ENCODE results near the gene NFYC.

NFYC gene

GRCh38 chr1:40783001-40783905 is 91.7 kb downstream of the NFYC start, which contains the start of gene KCNQ4:
TSS of gene KCNQ4 (plus strand) at chr1:40783787. CDS start at chr1:40784094, 307 bp downstream.
- DNase-seq = no peak

- no peak for DNase-seq
These were observed 92.8 kb downstream of the NFYC start for GRCh38 chr1:40784141-40784770.

- DNase-seq = no peak
These were observed 93.3 kb downstream of the NFYC start for GRCh38 chr1:40784771-40785151.

GRCh38 chr1:40785446-40785845 is 93.9 kb downstream of the NFYC start:
- DNase-seq = no peak

GRCh38 chr1:40786171-40786994 is 94.9 kb downstream of the NFYC start:
- no peak for DNase-seq

- no peak for DNase-seq
These were observed 95.6 kb downstream of the NFYC start for GRCh38 chr1:40786995-40787705.

- DNase-seq = no peak
These were observed 96.4 kb downstream of the NFYC start for GRCh38 chr1:40787737-40788560.

- DNase-seq = no peak
These were observed 97.2 kb downstream of the NFYC start for GRCh38 chr1:40788561-40789341.

GRCh38 chr1:40789342-40789598 is 97.8 kb downstream of the NFYC start:
- DNase-seq = no peak

GRCh38 chr1:40789661-40790430 is 98.3 kb downstream of the NFYC start:
- no peak for DNase-seq

- no peak for DNase-seq
These were observed 100.5 kb downstream of the NFYC start for GRCh38 chr1:40792036-40792435.

GRCh38 chr1:40793617-40794016 is 102.1 kb downstream of the NFYC start:
- DNase-seq = no peak

GRCh38 chr1:40794048-40794447 is 102.5 kb downstream of the NFYC start:
- DNase-seq = no peak

GRCh38 chr1:40794974-40795715 is 103.6 kb downstream of the NFYC start:
- DNase-seq = no peak

GRCh38 chr1:40795811-40796586 is 104.5 kb downstream of the NFYC start:
- DNase-seq = no peak

- no peak for DNase-seq
These were observed 105.6 kb downstream of the NFYC start for GRCh38 chr1:40796939-40797667.

GRCh38 chr1:40797668-40798010 is 106.1 kb downstream of the NFYC start:
- no peak for DNase-seq
